Panc1 (cell line): Measurements from ENCODE around the gene KRT38.

Source experiments
- POLR2AphosphoS5 ChIP-seq: IDR thresholded peaks from 2 replicates; pipeline ENCODE4 v1.6.1; 2012; ENCODE audit warnings: mild to moderate bottlenecking, low read depth, low read length, moderate library complexity
- REST ChIP-seq, 2 experiments: IDR thresholded peaks; 2 replicates each; pipeline ENCODE4 v1.6.1; 2011 to 2012; ENCODE audit warnings: low read depth in 2 of 2, control low read depth in 1 of 2, low read length in 1 of 2, mild to moderate bottlenecking in 1 of 2, moderate library complexity in 1 of 2; ENCODE audit not compliant: insufficient read depth in 1 of 2
- SIN3A ChIP-seq: IDR thresholded peaks from 2 replicates; pipeline ENCODE4 v1.6.1; 2012; ENCODE audit warnings: low read depth, mild to moderate bottlenecking, low read length, moderate library complexity, borderline replicate concordance; ENCODE audit not compliant: insufficient read depth
- TCF7L2 ChIP-seq: IDR thresholded peaks from 2 replicates; pipeline ENCODE4 v1.6.1; 2011; ENCODE audit warnings: mild to moderate bottlenecking, low read depth, low read length, inconsistent platforms
- TF ChIP-seq, protein P1 (sequence below): fragments of 450-650 bp; IDR thresholded peaks from 2 replicates; pipeline ENCODE4 v1.5.1; 2017; ENCODE audit warnings: mild to moderate bottlenecking

DNA sequence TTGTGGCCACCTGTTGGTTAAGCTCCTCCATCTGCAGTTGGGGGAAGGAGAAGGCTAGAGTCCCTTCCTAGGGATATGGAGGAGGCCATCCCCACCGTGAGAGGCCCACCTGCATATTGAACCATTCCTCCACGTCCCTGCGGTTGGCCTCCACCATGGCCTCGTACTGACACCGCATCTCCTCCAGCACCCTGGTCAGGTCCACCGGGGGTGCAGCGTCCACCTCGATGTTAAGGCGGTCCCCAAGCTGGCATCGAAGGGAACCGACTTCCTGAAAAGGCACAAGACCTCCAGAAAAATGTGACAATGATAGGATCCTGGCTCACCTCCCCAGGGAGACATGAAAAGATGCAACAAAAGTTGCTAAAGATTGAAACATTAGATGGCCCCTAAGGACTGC lies 23.4 kb upstream of the KRT38 start:
- TF ChIP-seq, protein P1, sequence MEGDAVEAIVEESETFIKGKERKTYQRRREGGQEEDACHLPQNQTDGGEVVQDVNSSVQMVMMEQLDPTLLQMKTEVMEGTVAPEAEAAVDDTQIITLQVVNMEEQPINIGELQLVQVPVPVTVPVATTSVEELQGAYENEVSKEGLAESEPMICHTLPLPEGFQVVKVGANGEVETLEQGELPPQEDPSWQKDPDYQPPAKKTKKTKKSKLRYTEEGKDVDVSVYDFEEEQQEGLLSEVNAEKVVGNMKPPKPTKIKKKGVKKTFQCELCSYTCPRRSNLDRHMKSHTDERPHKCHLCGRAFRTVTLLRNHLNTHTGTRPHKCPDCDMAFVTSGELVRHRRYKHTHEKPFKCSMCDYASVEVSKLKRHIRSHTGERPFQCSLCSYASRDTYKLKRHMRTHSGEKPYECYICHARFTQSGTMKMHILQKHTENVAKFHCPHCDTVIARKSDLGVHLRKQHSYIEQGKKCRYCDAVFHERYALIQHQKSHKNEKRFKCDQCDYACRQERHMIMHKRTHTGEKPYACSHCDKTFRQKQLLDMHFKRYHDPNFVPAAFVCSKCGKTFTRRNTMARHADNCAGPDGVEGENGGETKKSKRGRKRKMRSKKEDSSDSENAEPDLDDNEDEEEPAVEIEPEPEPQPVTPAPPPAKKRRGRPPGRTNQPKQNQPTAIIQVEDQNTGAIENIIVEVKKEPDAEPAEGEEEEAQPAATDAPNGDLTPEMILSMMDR = no peak
- TF ChIP-seq POLR2AphosphoS5 = no peak
- no peak for TF ChIP-seq SIN3A
- peak in 1 of 2 experiments; percentile 53; a peak in 1 of 4 replicates for TF ChIP-seq REST (IDR thresholded peaks at IDR 0.05; ENCODE audit: insufficient read depth in 1 of 2, low read depth in 2 of 2, low read length in 1 of 2)
- no peak for TF ChIP-seq TCF7L2
